HUES48 (cell line): ENCODE measurements around the gene DNAAF1.

ENCODE experiments used
- H3K27ac ChIP-seq: one replicate; pipeline ENCODE4 v1.7.0; 2013; ENCODE audit warnings: low read depth, low read length, inconsistent platforms
- H3K27me3 ChIP-seq: 2 replicates; pipeline ENCODE4 v1.6.1; 2013; ENCODE audit warnings: mild to moderate bottlenecking, low read length; ENCODE audit not compliant: control insufficient read depth, insufficient read depth
- H3K36me3 ChIP-seq: 2 replicates; pipeline ENCODE4 v1.6.1; 2013; ENCODE audit warnings: low read length; ENCODE audit not compliant: control insufficient read depth, insufficient read depth
- H3K4me1 ChIP-seq: 2 replicates; pipeline ENCODE4 v1.6.1; 2013; ENCODE audit warnings: mild to moderate bottlenecking, low read length; ENCODE audit not compliant: control insufficient read depth, insufficient read depth
- H3K4me3 ChIP-seq: 2 replicates; pipeline ENCODE4 v1.5.1; 2013; ENCODE audit warnings: mild to moderate bottlenecking, low read depth, low read length
- H3K9ac ChIP-seq: 2 replicates; pipeline ENCODE4 v1.6.1; 2013; ENCODE audit warnings: mild to moderate bottlenecking, low read depth, low read length, moderate library complexity
- H3K9me3 ChIP-seq: 2 replicates; pipeline ENCODE4 v1.6.1; 2013; ENCODE audit warnings: low read length; ENCODE audit not compliant: control insufficient read depth, insufficient read depth

DNAAF1 gene

DNA sequence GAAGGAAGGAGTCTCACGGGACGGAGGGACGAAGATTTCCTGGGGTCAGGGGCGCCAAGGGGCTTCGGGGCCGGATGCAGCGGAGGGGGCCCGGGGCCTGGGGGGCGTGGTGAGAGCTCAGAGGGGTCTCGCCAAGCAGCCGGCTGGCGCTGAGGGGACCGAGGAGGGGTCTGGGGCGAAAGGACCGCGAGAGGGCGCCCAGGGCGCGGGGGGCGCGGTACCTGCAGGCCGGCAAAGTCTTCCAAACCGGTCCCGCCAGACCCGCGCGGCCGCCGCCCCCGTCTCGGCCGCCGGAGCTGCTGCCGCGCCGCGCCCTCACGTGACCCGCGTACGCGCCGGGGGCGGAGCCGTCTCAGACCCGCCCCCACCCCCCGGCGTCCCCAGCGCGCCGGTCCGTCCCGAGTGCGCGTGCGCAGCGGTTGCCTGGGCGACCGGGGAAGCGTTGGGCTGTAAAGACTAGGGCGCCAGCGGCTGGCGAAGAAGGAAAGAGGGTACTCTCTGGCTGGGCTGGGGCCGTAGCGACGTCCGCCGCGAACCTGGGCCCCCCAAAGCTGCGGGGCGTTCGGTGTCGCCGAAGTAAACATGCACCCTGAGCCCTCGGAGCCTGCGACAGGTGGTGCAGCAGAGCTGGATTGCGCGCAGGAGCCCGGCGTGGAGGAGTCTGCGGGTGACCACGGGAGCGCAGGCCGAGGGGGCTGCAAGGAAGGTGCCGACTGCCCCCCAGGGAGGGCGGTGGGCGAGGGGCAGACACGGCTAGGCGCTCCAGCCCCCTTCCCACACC, at the start of gene DNAAF1, which contains the start of gene HSDL1:
DNAAF1 (plus strand) TSS at position 450 of the 781 bp plus-strand sequence; CDS start at position 583, 133 bp downstream.
HSDL1 (minus strand) TSS at position 319 of the 781 bp plus-strand sequence. CDS start 13,856 bp downstream, outside the sequence.
- peak within 1 kb of the TSS; percentile 82 for H3K27ac ChIP-seq
- H3K36me3 ChIP-seq: no peaks in the 10 kb centered on the region
- H3K27me3 ChIP-seq: peaks cover 3% of the 10 kb centered on the region
- peaks cover 5% of the 10 kb centered on the region; the same call in 1 of the 2 replicates for H3K4me1 ChIP-seq
- H3K9me3 ChIP-seq: no peaks in the 10 kb centered on the region
- no peak within 1 kb of the TSS; the same call in 1 of the 2 replicates for H3K9ac ChIP-seq
- peak within 1 kb of the TSS; percentile 98 for H3K4me3 ChIP-seq

- H3K9ac ChIP-seq: no peak overlapping the region
- no peaks in the 10 kb centered on the region for H3K4me1 ChIP-seq
- H3K27ac ChIP-seq: no peak overlapping the region
- no peaks in the 10 kb centered on the region for H3K9me3 ChIP-seq
- H3K27me3 ChIP-seq: no peaks in the 10 kb centered on the region
- peaks cover 87% of the 10 kb centered on the region for H3K36me3 ChIP-seq
- H3K4me3 ChIP-seq: no peak overlapping the region
These were observed 49.6 kb upstream of the DNAAF1 start for GRCh38 chr16:84095466-84095865.

- Histone ChIP-seq H3K4me3 (no peak overlapping the region), H3K36me3 (peaks cover 79% of the 10 kb centered on the region), H3K27ac (no peak overlapping the region), H3K9me3 (no peaks in the 10 kb centered on the region), H3K27me3 (no peaks in the 10 kb centered on the region), H3K9ac (no peak overlapping the region), H3K4me1 (no peaks in the 10 kb centered on the region)
These were observed 48.6 kb upstream of the DNAAF1 start for GRCh38 chr16:84096447-84097005.

DNA sequence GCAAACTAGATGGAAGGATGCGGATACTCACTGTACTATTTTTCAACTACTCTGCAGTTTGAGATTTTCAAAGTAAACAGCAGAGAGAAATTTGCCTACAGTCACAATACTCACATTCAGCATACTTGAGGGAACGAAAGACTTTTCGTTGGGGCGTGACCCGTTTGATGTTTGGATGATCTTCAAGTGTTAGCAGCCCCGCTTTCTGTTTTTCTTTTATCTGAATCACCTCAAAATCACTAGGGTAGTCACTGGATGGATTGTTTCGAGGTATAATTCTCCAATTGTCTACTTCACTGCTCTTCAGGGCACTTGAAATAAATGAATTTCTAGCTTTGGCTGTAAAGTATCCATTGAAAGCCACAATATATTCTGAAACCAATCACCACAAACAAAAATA, 46.2 kb upstream of the DNAAF1 start:
- no peak overlapping the region for H3K4me3 ChIP-seq
- no peak overlapping the region for H3K9ac ChIP-seq
- no peaks in the 10 kb centered on the region for H3K4me1 ChIP-seq
- no peaks in the 10 kb centered on the region for H3K9me3 ChIP-seq
- H3K27ac ChIP-seq: no peak overlapping the region
- no peaks in the 10 kb centered on the region for H3K27me3 ChIP-seq
- H3K36me3 ChIP-seq: peaks cover 61% of the 10 kb centered on the region

- Histone ChIP-seq H3K4me1 (no peaks in the 10 kb centered on the region), H3K9ac (no peak overlapping the region), H3K27ac (no peak overlapping the region), H3K9me3 (no peaks in the 10 kb centered on the region), H3K36me3 (peaks cover 21% of the 10 kb centered on the region; the same call in 1 of the 2 replicates), H3K27me3 (no peaks in the 10 kb centered on the region), H3K4me3 (no peak overlapping the region)
These were observed 41.4 kb upstream of the DNAAF1 start for GRCh38 chr16:84103678-84104077.

GRCh38 chr16:84104231-84104630, 40.9 kb upstream of the DNAAF1 start:
- H3K36me3 ChIP-seq: peaks cover 16% of the 10 kb centered on the region; the same call in 1 of the 2 replicates

GRCh38 chr16:84105301-84105815, 39.8 kb upstream of the DNAAF1 start:
- H3K27ac ChIP-seq: no peak overlapping the region
- H3K36me3 ChIP-seq: peaks cover 9% of the 10 kb centered on the region; the same call in 1 of the 2 replicates
- H3K9ac ChIP-seq: no peak overlapping the region

More at GRCh38 chr16:84104231-84104630, 40.9 kb upstream of the DNAAF1 start:
- H3K9ac ChIP-seq: no peak overlapping the region
- no peak overlapping the region for H3K4me3 ChIP-seq
- H3K27me3 ChIP-seq: no peaks in the 10 kb centered on the region
- no peaks in the 10 kb centered on the region for H3K4me1 ChIP-seq
- H3K9me3 ChIP-seq: no peaks in the 10 kb centered on the region
- no peak overlapping the region for H3K27ac ChIP-seq

GRCh38 chr16:84105948-84106740, 39.0 kb upstream of the DNAAF1 start:
- Histone ChIP-seq H3K27me3 (no peaks in the 10 kb centered on the region), H3K4me3 (no peak overlapping the region), H3K27ac (no peak overlapping the region), H3K9ac (no peak overlapping the region), H3K9me3 (no peaks in the 10 kb centered on the region), H3K36me3 (peaks cover 9% of the 10 kb centered on the region; the same call in 1 of the 2 replicates), H3K4me1 (peaks cover 2% of the 10 kb centered on the region; the same call in 1 of the 2 replicates)

More at GRCh38 chr16:84105301-84105815, 39.8 kb upstream of the DNAAF1 start:
- no peak overlapping the region for H3K4me3 ChIP-seq
- no peaks in the 10 kb centered on the region for H3K27me3 ChIP-seq
- no peaks in the 10 kb centered on the region; the same call in 1 of the 2 replicates for H3K4me1 ChIP-seq
- H3K9me3 ChIP-seq: no peaks in the 10 kb centered on the region

- H3K9me3 ChIP-seq: no peaks in the 10 kb centered on the region
- no peaks in the 10 kb centered on the region; the same call in 1 of the 2 replicates for H3K36me3 ChIP-seq
- H3K27me3 ChIP-seq: no peaks in the 10 kb centered on the region
- no peak overlapping the region for H3K4me3 ChIP-seq
- H3K4me1 ChIP-seq: peaks cover 2% of the 10 kb centered on the region; the same call in 1 of the 2 replicates
- no peak overlapping the region for H3K27ac ChIP-seq
- no peak overlapping the region; the same call in 1 of the 2 replicates for H3K9ac ChIP-seq
These were observed 37.2 kb upstream of the DNAAF1 start for GRCh38 chr16:84107921-84108320.

DNA sequence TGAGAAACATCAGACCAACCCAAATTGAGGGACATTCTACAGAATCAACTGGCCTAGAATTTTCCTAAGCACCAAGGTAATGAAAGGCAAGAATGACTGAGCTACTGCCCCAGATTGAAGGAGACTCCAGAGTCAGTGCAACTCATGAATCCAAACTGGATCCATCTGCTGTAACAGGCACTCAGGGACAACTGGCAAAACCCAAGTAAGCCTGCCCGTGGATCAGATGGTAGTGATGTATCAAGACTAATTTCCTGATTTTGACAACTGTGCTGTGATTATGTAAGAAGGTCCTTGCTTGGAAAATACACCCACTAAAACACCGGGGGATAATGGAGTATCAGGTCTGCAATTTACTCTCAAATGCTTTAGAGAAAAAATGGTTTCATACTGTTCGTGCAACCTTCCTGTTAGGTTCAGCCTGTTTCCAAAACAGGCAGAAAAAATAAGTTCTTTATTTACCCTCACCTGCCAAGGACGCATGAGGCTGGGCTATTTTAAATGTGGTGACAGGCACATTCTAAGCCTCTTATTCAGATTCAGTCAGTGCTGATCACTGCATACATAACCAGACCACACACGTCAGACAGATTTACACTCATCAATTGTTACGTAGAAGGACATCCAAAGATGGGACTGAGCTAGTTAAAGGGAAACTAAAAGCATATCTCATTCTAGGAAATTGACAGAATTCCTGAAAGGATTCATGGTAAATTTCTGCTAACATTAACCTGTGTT, 35.3 kb upstream of the DNAAF1 start:
- no peak overlapping the region for H3K9ac ChIP-seq

More for the DNA sequence above, 35.3 kb upstream of the DNAAF1 start:
- no peak overlapping the region for H3K4me3 ChIP-seq
- H3K36me3 ChIP-seq: no peaks in the 10 kb centered on the region; the same call in 1 of the 2 replicates
- no peaks in the 10 kb centered on the region for H3K9me3 ChIP-seq
- no peak overlapping the region for H3K27ac ChIP-seq
- H3K27me3 ChIP-seq: no peaks in the 10 kb centered on the region
- peaks cover 2% of the 10 kb centered on the region; the same call in 1 of the 2 replicates for H3K4me1 ChIP-seq
